Kidney capillary endothelial cell (primary cell): Measurements from ENCODE around the gene NMU.
"Not testable (repeated sequence)": the region's sequence is repeated elsewhere in the genome, so short reads cannot be mapped to it uniquely, and the experiment has no call there.

ENCODE experiments used
- DNase-seq: peaks from one replicate; pipeline ENCODE4 v3.0.0-alpha.2; 2018; ENCODE audit warnings: low spot score

Gene NMU, protein sequence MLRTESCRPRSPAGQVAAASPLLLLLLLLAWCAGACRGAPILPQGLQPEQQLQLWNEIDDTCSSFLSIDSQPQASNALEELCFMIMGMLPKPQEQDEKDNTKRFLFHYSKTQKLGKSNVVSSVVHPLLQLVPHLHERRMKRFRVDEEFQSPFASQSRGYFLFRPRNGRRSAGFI

DNA sequence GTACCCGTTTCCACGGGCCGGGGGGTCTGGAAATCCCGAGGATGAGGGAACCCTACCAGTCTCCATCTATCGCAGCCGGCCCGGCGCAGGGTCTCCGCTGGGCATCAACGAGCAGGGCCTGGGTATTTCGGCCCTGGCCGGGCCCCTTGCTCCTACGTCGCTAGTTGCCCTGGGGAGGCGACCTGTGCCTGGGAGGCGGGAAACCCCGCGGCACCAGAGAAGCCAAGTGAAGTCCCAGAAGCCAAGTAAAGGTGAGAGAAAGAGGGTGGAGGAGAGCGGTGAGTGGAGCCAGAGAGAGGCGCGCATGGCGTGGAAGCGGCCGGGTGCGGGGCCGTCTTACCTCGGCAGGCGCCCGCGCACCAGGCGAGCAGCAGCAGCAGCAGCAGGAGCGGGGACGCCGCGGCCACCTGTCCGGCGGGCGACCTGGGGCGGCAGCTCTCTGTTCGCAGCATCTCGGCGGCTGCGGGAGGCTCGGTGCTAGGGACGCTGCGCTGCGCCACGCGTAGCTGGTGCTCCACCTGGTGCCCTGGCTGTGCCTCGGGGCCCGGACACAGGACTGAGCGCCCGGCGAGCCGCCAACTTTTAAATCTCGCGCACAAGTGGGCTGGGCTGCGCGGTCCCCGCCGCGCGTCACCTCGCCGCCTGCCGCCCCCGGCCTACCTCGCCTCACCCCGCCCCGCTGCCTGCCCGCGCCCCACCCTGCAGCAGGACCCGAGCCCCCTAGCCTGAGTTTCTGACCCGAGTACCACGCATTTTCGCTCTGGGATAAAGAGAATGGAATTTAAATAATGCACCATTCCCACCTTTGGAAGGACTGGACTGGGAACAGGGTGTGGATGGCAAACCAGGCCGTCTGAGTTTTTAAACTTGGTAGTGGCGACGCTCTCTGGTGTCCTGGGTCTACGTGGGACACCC is at the start of gene NMU:
NMU (minus strand) TSS at position 558 of the 915 bp plus-strand sequence; CDS start at position 452, 106 bp downstream.
- DNase-seq: no peak

DNA sequence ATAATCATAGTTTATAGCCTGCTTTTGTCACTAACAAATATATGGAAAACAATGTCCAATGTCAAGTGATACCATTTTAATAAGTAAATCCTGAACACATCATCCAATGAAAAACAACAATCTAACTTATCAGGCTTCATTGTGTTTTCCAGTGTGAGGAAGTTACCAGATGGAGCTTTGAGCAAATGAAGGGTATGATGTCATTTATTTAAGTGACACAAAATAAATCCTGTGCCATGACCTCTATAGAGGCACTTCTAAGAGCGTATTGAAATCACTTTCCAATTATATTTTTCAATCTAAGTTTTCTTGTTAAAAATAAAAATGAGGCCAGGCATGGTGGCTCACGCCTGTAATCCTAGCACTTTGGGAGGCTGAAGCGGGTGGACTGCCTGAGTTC is 48.2 kb upstream of the NMU start:
- DNase-seq: no peak

DNA sequence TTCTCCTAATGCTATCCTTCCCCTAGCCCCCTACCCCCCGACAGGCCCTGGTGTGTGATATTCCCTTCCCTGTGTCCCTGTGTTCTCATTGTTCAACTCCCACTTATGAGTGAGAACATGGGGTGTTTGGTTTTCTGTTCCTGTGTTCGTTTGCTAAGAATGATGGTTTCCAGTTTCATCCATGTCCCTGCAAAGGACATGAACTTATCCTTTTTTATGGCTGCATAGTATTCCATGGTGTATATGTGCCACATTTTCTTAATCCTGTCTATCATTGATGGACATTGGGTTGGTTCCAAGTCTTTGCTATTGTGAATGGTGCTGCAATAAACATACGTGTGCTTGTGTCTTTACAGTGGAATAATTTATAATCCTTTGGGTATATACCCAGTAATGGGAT is 46.7 kb upstream of the NMU start:
- DNase-seq: not testable (repeated sequence)

DNA sequence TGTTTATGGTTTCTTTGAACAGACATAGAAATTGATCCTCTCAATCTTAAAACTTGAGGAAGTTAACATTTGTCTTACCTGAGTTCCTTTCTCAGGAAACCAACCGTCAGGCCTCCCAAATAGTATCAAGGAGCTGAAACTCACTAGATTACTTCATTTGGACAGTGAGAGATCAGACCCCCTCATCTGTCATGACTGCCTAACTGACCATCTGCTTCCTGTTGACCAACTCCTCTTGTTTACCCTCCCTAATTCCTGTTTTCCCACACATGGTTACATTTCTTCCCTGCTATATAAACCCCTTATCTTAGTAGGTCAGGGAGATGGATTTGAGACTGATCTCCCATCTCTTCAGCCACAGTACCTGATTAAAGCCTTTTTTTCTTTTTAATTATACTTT is 46.2 kb upstream of the NMU start:
- no peak for DNase-seq

DNA sequence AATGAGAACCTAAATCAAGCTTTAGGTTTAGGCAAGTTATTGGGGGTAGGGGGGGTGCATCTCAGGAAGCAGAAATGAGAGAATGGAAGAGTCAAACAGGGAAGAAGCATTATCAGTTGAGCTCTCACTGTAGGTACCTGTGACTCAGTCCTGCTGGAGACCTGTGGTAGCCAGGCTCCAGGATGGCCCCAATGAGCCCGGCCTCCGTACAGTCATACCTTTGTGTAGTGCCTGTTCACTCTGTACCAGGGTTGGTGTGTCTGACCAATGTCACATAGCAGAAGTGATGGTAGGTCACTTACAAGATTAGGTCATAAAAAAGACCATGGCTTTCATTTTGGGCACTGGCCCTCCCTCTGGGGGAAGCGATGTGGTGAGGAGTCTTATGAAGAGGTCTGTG is 45.3 kb upstream of the NMU start:
- no peak for DNase-seq

DNA sequence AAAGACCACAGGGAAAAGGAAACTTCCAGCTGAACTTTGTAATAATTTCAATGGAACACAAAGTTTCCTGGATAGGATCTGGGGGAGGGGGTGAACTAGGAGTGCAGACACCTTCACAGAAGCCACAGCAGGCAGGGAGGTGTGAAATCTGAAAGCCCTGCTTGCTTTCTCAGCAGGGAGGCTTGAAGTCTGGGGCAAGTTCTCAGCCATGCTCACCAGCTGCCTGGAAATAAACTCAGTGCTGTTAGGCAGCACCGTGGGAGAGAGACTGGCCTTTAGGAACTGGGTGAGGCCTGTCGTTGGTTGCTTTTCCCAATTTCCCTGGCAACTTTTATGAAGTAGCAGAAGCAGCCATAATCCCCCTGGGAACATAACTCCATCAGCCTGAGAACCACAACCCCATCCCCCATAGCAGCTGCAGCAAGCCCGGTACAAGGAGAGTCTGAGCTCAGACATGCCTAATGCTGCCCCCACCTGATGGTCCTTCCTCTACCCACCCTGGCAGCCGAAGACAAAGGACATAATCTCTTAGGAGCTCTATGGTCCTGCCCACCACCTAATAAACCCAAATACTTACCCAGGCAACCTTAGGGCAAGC is 39.2 kb upstream of the NMU start:
- DNase-seq: no peak

DNA sequence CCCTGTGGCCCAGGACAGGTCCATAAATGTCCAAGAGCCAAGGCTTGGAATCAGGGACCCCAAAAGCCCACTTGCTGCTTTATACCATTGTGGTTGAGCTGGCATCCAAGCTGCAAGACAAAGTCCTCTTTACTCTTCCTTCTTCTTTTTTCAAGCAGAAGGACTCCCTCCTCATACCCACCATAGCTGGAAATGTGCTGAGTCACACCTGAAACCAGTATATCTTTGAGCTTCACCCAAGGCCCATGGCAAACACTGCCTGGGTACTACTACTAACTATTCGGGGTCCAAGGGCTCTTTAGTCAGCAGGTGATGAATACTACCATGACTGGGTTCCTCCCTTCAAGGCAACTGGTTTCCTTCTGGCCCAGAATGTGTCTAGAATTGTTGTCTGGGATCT is 37.3 kb upstream of the NMU start:
- no peak for DNase-seq

DNA sequence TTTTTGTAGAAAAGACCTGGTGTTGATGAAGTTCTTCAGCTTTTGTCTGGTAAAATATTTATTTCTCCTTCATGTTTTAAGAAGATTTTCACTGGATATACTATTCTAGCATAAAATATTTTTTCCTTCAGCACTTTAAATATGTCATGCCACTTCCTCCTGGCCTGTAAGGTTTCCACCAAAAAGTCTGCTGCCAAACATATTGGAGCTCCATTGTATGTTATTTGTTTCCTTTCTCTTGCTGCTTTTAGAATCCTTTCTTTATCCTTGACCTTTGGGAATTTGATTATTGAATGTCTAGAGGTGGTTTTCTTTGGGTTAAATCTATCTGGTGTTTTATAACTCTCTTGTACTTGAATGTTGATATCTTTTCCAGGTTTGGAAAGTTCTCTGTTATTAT is 35.6 kb upstream of the NMU start:
- DNase-seq: no peak

DNA sequence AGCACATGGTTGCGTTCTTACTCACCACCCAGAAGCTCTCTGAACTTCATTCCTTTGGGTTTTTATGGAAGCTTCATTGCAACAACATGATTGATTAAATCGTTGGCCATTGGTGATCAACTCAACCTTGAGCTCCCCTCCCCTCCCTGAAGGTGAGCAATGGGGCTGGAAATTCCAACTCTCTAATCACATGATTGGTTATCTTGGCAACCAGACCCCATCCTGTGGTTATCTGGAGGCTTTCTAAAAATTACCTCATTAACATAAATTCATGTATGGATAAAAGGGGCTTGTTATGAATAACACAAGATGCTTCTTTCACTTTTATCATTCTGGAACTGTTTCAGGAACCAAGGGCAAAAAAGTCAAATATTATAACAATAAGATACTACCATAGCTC is 34.6 kb upstream of the NMU start:
- DNase-seq: no peak

DNA sequence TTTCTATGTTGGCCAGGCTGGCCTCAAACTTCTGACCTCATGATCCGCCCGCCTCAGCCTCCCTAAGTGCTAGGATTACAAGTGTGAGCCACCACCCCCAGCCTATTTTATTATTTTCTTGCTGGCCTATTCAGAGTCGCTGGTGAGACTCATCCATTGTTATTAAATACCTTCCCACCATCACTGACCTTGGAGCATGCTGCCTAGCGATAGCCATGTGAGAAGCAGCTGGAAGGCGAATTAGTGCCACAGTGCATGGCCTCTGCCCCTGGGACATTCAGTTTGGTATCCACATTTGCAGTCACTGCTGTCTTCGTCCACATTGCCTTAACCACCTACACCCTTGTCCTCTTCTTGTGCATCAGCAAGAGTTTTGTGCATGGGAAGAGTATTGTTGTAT is 32.4 kb upstream of the NMU start:
- DNase-seq: no peak

DNA sequence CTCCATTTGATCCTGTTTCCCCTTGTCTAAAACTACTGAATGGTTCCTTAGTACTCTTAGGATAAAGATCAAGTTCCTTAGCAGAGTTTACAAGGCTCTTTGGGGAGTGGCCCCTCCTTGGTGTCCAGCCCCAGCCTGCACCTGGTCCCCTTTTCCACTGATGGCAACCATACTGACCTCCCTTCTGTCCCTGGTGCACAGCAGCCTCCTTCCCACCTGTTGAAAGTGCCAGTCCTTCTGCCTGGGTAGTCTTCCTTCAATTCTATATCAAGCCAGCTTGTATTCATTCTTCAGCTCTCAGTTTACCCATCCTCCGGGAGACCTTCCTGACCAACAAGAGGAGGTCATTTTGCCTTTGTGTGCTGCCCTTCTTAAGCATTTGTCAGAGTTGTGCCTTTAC is 30.4 kb upstream of the NMU start:
- DNase-seq: no peak

DNA sequence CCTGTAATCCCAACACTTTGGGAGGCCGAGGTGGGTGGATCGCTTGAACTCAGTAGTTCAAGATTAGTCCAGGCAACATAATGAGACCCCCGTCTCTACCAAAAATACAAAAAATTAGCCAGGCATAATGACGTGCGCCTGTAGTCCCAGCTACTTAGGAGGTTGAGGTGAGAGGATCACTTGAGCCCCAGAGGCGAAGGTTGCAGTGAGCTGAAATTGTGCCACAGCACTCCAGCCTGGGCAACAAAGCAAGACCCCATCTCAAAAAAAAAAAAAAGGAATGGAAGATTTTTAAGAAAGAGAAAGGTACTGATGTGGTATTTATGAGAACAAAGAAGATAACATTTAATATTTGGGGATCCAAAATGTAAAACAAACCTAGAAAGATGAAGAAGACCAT is 27.0 kb upstream of the NMU start:
- no peak for DNase-seq

DNA sequence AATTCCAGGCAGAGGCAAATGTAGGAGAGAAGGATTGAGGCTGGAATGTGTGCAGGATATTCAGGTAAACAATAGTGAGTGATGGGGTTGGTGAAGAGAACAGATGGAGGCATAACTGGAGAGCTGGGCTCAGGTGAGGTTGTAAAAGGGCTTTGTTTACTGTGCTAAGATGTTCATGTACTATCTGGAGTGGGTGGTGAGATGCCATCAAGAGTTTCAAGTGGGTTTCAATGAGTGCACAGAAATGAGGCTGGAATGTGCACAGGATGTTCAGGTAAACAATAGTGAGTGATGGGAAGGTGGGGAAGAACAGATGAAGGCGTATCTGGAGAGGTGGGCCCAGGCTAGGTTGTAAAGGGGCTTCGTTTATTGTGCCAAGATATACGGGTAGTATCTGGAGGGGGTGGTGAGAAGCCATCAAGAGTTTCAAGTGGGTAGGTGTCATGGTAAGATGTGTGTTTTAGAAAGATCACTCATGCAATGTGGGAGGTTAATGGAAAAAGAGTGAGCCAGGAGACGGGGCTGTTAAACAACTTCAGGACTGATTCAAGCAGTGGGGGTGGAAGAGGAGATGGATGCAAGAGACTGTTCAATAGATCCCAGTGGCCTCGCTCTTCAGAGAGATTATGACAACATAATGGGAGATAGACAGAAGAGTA is 25.4 kb upstream of the NMU start:
- DNase-seq: no peak

DNA sequence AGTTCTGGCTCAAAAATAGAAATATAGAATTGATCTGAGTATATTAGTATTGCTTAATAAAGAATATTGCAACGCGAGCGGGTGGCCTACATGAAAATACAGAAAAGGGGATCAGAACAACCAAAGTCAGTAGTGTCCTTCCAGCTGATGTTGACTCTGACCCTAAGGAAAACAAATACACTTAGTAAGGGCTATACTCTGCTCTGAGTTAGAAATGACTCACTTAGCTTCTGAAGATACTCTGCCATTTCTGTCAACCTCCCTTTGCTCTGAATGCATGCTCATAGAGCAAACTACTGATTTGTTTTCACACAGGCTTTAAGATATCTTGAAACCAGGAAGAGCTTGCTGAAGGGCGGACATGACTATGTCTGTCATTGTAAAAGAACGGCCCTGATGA is 22.6 kb upstream of the NMU start:
- no peak for DNase-seq

DNA sequence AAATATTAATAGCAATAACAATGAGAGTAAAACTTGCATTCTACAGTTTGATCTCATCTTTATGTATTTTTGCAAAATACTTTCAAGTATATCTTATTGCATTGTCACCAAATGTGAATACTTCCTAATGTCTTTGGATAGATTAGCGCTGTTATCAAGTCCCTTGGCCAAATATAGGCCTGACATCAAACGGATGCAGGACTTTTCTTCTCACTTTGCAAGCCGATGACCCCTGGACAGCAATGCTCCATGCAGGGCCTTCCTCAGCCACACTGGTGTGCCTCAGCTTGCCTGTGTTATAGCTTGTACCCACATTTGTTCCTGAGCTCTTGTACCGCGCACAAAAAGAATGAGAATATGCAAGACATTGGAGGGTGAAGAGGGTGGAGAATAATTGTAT is 18.0 kb upstream of the NMU start:
- DNase-seq: no peak

DNA sequence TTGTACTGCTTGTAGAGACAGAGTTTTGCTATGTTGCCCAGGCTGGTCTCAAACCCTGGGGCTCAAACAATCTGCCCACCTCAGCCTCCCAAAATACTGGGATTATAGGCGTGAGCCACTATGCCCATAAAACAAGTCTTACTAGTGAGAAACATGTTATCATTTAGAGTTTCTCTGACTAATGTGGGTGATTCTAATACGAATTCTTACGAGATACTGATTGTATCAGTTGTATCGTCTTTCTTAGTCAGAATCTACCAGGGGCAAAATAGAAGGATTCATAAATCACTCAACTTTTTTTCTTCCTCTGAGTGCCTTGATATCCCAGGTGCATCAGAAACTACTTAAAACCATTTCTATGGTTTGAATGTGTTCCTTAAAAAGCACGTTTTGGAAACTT is 14.4 kb upstream of the NMU start:
- no peak for DNase-seq

DNA sequence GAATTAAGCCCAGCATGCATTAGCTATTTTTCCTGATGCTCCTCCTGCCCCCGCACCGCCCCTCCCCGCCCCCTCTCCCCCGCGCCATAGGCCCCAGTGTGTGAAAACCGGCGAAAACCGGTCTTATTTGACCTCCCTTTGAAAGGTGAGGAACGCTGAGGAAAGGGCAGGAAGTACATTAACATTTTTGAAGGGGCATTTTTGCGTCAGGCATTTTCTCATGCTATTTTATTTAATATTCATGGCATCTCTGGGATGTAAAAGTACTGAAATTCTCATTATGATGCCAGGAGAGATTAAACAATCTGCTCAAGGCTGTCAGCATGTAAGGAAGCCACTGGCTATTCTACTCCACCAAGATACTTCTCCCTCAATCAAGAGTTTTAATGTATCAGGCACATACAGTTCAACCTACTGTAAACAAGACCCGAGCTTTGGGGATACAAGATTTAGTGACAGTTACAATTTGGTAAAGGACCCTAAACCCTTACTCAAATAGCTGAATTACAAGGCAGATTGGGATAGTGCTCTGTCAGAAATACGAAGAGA is 1.2 kb upstream of the NMU start:
- DNase-seq: no peak

DNA sequence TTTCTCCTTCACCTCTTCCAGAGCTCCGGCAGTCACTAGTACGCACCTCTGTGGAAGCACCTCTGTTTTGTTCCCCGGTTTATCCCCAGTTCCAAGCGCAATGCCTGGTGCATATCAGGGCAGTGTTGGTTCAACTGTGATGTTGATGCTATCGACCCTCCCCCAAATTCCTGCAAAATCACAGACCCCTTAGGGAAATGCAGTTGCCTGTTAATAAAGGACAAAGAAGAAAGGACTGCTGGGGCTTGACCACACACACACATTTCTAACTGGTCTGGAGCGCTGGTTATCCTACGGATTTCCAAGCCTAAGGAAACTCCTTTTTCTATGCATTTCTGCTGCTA is 530 bp upstream of the NMU start:
- no peak for DNase-seq

DNA sequence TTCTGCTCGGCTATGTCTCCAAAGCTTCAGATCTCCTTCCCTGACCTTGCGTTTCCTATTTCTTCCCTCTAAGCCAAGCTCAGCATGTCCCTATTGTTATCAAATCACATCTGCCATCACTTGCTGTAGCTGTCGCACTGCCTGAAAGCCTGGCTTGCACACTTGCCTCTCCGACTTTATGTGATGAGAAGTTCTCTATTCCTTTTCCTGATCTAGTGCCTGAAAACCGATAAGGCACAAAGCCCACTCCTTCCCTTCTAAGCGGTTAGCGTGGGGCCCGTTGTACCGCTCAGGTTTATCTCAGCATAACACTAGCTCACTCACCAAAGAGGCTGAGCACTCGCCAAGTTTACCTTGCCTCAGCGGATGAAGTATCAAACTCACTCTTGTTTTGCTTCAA is 816 bp downstream of the NMU start:
- DNase-seq: no peak

DNA sequence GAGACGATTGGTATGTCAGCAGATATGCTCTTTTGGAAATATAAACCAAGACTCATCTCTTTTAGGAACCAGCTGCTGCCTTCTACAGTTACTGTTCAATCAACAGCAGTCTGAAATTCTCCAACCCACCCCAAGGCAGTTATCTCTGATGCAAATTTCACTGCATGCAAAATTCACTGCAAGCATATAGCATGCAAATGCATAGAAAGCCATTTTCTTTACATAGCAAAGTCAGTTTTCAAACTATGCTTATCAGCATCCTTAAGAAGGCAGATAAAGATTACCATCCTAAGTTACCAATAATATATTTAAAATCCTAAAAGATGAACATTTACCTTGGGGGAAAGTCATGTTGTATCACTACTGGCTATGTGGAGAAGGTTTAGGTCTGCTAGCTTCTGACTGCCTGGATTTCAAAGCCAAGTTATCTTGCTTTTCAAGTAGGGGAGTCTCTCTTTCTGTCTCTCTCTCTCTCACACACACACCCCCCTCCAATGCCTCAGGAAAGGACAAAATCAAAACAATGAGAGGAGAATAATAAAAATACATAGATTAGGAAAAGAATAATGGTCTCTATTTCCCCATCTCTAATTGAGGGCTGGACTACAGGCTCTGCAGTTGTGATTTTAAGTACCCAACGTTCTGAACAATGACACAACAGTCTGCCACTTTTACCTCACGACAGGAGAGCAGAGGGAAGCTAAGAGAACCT is 1.5 kb downstream of the NMU start:
- no peak for DNase-seq

DNA sequence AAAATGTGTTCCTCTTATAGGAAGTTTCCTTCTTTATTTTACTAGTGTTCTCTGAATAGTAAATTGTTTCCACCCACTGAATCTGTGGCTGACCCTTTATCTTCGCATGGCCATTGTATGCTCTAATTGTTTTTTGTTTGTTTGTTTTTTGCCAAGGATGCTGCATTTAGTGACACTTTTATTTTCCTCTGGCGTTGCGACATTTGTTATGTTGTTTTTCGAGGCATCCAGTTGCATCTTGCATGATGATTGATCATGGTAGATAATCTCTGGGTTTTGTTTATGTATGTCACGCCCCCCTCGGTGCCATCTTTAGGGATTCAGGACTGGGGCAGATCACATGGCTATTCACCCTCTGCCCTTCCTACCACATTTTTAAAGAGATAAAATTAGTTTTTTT is 2.2 kb downstream of the NMU start:
- DNase-seq: no peak

DNA sequence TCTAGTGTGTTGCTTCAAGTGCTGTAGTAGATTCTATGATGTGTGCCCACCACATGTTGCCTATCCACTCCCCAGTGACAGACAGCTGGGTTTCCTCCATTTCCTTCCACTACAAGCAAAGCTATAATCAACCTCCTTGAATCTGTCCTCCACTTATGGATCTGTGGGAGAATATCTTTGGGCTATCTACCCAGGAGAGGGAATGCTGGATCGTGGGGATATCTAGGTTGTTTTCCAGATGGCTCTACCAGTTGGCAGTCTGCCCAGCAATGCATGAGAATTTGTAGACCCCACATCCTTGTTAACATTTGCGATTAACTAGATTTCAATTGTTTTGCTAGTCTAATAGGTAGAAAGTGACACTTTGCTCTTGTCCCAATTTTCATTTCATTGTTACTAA is 10.3 kb downstream of the NMU start:
- no peak for DNase-seq
